ENCODE data around the gene CD276.

CD276 gene

DNA sequence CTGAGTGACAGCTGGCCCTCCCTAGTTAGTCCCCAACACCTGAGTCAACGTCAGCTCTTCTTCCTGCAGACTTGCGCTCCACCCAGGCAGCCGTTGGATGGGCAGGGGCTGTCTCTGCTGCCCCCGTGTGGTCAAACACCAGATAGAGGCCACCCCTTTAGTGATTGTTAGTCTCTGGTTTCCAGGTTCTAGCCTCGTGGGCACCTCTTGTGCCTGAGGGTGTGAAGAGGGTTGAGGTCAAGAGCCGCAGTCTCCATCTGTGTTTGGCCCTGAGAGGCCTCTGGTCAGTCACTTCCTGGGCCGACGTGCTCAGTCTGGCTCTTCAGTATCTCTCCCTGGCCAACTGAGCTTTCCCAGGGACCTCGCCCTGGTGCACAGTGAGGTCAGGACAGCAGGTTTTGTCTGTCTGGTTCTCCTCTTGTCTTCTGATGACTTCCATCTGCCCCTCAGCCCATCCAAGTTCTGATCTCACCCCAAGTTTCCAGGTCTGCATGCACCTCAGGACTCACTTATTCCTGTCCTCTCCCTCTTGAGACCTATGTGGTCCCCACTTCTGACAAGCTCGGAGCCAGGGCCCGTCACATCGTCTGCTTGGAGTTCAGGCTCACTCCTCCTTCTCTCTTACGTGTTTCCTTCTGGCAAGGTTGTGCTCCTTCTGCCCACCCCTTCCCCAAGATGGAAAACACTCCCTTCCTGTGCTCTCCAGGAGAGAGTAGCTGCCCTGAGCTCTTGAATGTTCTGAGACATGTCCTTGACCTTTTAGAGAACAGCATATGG lies 20.9 kb downstream of the CD276 start:
- no peak for TF ChIP-seq ZFX (IDR thresholded peaks at IDR 0.05; ENCODE audit: borderline replicate concordance)
- TF ChIP-seq, protein P1, sequence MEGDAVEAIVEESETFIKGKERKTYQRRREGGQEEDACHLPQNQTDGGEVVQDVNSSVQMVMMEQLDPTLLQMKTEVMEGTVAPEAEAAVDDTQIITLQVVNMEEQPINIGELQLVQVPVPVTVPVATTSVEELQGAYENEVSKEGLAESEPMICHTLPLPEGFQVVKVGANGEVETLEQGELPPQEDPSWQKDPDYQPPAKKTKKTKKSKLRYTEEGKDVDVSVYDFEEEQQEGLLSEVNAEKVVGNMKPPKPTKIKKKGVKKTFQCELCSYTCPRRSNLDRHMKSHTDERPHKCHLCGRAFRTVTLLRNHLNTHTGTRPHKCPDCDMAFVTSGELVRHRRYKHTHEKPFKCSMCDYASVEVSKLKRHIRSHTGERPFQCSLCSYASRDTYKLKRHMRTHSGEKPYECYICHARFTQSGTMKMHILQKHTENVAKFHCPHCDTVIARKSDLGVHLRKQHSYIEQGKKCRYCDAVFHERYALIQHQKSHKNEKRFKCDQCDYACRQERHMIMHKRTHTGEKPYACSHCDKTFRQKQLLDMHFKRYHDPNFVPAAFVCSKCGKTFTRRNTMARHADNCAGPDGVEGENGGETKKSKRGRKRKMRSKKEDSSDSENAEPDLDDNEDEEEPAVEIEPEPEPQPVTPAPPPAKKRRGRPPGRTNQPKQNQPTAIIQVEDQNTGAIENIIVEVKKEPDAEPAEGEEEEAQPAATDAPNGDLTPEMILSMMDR (IDR thresholded peaks at IDR 0.05), result peak; percentile 91
- no peak overlapping the region for H3K27ac ChIP-seq

- H3K27ac ChIP-seq, result no peak overlapping the region
- TF ChIP-seq, protein P1 (IDR thresholded peaks at IDR 0.05), result no peak
- no peak for TF ChIP-seq ZFX (IDR thresholded peaks at IDR 0.05; ENCODE audit: borderline replicate concordance)
Measured at GRCh38 chr15:73708691-73709090, 24.5 kb downstream of the CD276 start.

- H3K27ac ChIP-seq, result no peak overlapping the region
Measured at GRCh38 chr15:73709241-73709640, 25.1 kb downstream of the CD276 start.

DNA sequence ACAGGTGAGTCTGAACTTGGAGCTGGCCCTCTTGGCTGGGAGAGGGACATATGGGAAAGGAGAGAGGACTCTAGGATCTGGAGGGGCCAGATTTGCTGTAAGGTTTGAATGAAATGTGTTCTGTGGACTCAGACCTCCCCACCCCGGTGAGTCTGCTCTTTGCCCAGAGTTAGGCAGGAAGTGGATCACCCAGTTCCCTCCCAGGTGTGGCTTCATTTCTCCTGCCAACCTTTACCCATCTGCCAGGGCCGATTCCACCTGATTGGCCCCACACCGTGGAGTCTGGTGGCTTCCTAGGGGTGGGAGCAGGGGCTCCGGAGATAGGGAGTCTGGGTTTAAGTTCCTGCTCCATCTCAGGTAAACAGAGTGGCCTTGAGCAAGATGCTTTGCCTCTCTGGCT lies 25.5 kb downstream of the CD276 start:
- TF ChIP-seq, protein P1 (IDR thresholded peaks at IDR 0.05), result no peak
- no peak for TF ChIP-seq ZFX (IDR thresholded peaks at IDR 0.05; ENCODE audit: borderline replicate concordance)
- no peak overlapping the region for H3K27ac ChIP-seq

More at GRCh38 chr15:73709241-73709640, 25.1 kb downstream of the CD276 start:
- TF ChIP-seq, protein P1 (IDR thresholded peaks at IDR 0.05), result no peak
- no peak for TF ChIP-seq ZFX (IDR thresholded peaks at IDR 0.05; ENCODE audit: borderline replicate concordance)

- TF ChIP-seq, protein P1 (IDR thresholded peaks at IDR 0.05), result no peak
- TF ChIP-seq ZFX (IDR thresholded peaks at IDR 0.05; ENCODE audit: borderline replicate concordance), result no peak
- H3K27ac ChIP-seq, result no peak overlapping the region
Measured at GRCh38 chr15:73710321-73710720, 26.1 kb downstream of the CD276 start.

- TF ChIP-seq, protein P1 (IDR thresholded peaks at IDR 0.05), result no peak
- TF ChIP-seq ZFX (IDR thresholded peaks at IDR 0.05; ENCODE audit: borderline replicate concordance), result no peak
- H3K27ac ChIP-seq, result no peak overlapping the region
Measured at GRCh38 chr15:73711526-73711925, 27.3 kb downstream of the CD276 start.

DNA sequence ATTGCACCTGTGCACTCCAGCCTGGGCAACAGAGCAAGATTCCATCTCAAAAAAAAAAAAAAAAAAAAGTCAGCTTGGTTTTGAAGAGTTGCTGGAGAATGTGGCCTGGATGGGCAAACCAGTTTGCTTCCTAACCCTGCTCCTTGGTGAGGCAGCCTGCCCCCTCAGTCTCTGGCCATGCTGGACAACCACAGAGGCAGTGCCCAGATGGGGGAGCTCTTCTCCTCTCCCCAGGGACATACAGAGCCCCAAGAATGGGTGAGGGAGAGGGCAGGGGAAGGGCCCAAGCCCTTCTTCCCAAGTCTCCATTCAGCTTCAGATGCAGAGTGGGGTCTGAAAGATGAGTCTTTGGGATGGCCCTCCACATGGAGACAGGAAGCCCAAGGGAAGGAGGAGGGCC lies 27.9 kb downstream of the CD276 start:
- TF ChIP-seq, protein P1 (IDR thresholded peaks at IDR 0.05), result no peak
- TF ChIP-seq ZFX (IDR thresholded peaks at IDR 0.05; ENCODE audit: borderline replicate concordance), result no peak
- no peak overlapping the region for H3K27ac ChIP-seq
